ENCODE data around the gene COL27A1. TPM values are rescaled to one million over a fixed set of nuclear protein-coding genes. Genes with fewer than 3 reads are reported as not detected.

The COL27A1 gene
- total RNA-seq, 2 donors from 2014 or later = 2.7 to 3.7 TPM

- intact Hi-C loops (cut with DNase I, micrococcal nuclease) = no loop called here
- DNase-seq = no peak
- ATAC-seq = peak; percentile 96
Observed at GRCh38 chr9:114174876-114175771, 19.8 kb downstream of the COL27A1 start.

GRCh38 chr9:114176624-114177291, 21.4 kb downstream of the COL27A1 start:
- ATAC-seq = no peak
- intact Hi-C loops (cut with DNase I, micrococcal nuclease) = no loop called here
- no peak for DNase-seq

- intact Hi-C loops (cut with DNase I, micrococcal nuclease) = no loop called here
- DNase-seq (no peak), ATAC-seq (no peak)
Observed at GRCh38 chr9:114177423-114178064, 22.2 kb downstream of the COL27A1 start.

- DNase-seq (no peak), ATAC-seq (no peak)
- intact Hi-C loops (cut with DNase I, micrococcal nuclease) = no loop called here
Observed at GRCh38 chr9:114178076-114178475, 22.7 kb downstream of the COL27A1 start.

GRCh38 chr9:114178756-114179450, 23.6 kb downstream of the COL27A1 start:
- intact Hi-C loops (cut with DNase I, micrococcal nuclease) = no loop called here
- ATAC-seq (no peak), DNase-seq (no peak)

- intact Hi-C loops (cut with DNase I, micrococcal nuclease) = no loop called here
- DNase-seq = no peak
- ATAC-seq = no peak
Observed at GRCh38 chr9:114179516-114179915, 24.2 kb downstream of the COL27A1 start.

- intact Hi-C loops (cut with DNase I, micrococcal nuclease) = no loop called here
- ATAC-seq (no peak), DNase-seq (no peak)
Observed at GRCh38 chr9:114180696-114181606, 25.6 kb downstream of the COL27A1 start.

- DNase-seq (no peak), ATAC-seq (no peak)
- intact Hi-C loops (cut with DNase I, micrococcal nuclease) = no loop called here
Observed at GRCh38 chr9:114181607-114182409, 26.5 kb downstream of the COL27A1 start.

GRCh38 chr9:114183006-114183405, 27.7 kb downstream of the COL27A1 start:
- intact Hi-C loops (cut with DNase I, micrococcal nuclease) = no loop called here
- no peak for DNase-seq

GRCh38 chr9:114184071-114184470, 28.7 kb downstream of the COL27A1 start:
- ATAC-seq = no peak
- intact Hi-C loops (cut with DNase I, micrococcal nuclease) = no loop called here
- no peak for DNase-seq

More at GRCh38 chr9:114183006-114183405, 27.7 kb downstream of the COL27A1 start:
- no peak for ATAC-seq

- no peak for DNase-seq
- ATAC-seq = no peak
- intact Hi-C loops (cut with DNase I, micrococcal nuclease) = no loop called here
Observed at GRCh38 chr9:114184866-114185265, 29.5 kb downstream of the COL27A1 start.

- intact Hi-C loops (cut with DNase I, micrococcal nuclease) = no loop called here
- DNase-seq (no peak), ATAC-seq (no peak)
Observed at GRCh38 chr9:114185570-114186490, 30.5 kb downstream of the COL27A1 start.

GRCh38 chr9:114186605-114187289, 31.4 kb downstream of the COL27A1 start:
- ATAC-seq (no peak), DNase-seq (no peak)
- intact Hi-C loops (cut with DNase I, micrococcal nuclease) = no loop called here

GRCh38 chr9:114187827-114188226, 32.5 kb downstream of the COL27A1 start:
- no peak for ATAC-seq

GRCh38 chr9:114189823-114190562, 34.7 kb downstream of the COL27A1 start:
- ATAC-seq (no peak), DNase-seq (no peak)
- intact Hi-C loops (cut with DNase I, micrococcal nuclease) = no loop called here

More at GRCh38 chr9:114187827-114188226, 32.5 kb downstream of the COL27A1 start:
- intact Hi-C loops (cut with DNase I, micrococcal nuclease) = no loop called here
- DNase-seq = no peak
